ENCODE measurements around the gene GDF10.
A peak's percentile ranks its signal among the peaks of the same experiment; 100 is the strongest.

GDF10 gene, protein sequence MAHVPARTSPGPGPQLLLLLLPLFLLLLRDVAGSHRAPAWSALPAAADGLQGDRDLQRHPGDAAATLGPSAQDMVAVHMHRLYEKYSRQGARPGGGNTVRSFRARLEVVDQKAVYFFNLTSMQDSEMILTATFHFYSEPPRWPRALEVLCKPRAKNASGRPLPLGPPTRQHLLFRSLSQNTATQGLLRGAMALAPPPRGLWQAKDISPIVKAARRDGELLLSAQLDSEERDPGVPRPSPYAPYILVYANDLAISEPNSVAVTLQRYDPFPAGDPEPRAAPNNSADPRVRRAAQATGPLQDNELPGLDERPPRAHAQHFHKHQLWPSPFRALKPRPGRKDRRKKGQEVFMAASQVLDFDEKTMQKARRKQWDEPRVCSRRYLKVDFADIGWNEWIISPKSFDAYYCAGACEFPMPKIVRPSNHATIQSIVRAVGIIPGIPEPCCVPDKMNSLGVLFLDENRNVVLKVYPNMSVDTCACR

DNA sequence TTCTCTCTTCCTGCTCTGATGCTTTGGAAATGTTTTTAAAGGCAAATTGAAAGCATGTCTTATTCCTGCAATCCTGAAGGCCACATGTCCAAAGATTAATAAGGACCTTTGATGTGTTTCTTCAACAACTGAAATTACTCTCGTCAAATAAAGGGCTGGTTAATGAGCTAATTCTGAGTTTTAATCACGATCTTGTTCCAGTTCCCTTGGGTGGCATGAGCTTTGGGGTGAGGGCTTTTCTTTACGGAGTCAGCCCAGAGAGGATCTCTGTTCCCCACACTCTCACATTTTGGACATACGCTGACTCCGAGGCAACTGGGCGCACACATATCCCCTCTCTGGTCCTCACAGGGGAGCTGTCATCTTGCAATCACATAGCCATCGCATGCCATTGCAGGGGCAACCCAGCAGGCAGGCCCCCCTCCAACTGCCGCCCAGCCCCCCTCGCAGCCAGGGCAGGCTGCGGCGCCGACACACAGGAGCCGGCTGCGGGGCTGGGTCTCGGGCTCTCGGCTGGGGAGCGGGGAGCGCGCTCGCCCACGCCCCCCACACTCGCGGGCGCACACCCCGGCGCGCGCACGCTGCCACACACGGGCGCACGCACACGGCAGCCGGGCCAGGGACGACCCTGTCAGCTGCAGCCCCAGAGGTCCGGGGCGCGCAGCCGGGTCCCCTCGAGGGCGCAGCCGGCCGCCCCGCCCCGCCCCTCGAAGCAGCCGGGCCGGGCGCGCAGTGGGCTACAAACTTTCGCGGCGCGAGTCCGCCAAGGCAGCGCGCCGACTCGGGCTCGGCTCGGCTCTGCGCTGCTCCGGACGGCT lies at the start of gene GDF10:
GDF10 (plus strand) TSS at position 587 of the 818 bp plus-strand sequence. CDS start 455 bp downstream, outside the sequence.
- DNase-seq = peak; percentile 19

DNA sequence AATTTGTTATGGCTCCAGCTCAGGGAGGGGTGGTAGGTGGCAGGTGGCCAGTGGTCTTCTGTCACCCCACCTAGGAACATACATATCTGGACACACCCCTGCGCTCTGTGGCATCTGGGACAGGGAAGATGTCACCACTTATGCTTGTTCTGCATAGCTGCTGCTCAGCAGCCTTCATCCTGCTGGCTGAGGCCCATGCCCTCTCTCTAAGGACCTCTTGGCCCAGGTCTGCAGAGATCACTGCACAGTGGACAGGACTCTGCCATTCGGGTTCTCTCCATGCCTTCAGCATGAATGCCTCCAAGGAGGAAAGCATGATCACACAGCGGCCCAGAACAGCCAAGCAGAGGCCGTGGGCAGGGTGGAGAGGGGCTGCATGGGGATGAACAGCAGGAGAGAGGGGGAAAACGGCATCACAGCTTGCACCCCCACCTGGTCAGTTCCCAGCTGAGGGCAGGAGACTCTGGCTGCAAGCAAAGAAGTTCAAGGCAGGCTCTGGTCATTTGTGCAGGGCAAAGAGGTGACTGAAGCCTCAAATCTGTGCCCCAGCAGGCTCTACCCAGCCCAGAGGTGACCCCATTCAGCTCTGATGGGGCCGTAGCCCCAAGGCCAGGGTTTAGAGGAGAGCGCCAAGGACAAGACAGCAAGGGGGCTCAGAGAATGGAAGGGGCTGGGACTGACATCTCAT lies 47.8 kb upstream of the GDF10 start:
- no peak for DNase-seq

DNA sequence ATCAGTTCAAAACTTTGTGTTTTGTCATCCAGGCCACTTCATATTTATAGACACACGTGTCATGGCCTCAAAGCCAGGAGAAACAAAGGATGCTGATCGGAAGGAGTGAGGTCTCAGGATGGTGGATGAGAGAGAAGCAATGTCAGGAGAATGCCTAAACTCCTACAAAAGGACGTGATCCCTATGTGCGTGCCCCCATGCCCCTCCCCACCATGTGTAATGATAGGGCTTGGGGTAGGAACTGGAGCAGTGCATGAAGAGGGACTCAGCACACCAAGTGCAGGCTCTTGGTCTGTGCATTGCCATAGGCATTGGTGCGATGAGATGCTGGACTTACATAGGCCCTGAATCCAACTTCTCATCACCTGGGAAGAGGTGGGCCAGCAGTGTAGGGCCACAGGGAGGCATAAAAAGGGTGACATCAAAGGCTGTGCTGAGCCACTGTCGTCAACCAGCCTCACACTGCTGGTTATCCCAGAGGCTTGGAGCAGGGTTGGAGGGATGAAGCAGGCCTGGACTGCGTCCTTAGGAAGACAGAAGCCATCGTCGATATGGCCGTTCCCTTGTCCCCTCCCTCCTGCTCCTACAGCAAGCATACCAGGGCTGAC lies 46.9 kb upstream of the GDF10 start:
- DNase-seq = no peak

DNA sequence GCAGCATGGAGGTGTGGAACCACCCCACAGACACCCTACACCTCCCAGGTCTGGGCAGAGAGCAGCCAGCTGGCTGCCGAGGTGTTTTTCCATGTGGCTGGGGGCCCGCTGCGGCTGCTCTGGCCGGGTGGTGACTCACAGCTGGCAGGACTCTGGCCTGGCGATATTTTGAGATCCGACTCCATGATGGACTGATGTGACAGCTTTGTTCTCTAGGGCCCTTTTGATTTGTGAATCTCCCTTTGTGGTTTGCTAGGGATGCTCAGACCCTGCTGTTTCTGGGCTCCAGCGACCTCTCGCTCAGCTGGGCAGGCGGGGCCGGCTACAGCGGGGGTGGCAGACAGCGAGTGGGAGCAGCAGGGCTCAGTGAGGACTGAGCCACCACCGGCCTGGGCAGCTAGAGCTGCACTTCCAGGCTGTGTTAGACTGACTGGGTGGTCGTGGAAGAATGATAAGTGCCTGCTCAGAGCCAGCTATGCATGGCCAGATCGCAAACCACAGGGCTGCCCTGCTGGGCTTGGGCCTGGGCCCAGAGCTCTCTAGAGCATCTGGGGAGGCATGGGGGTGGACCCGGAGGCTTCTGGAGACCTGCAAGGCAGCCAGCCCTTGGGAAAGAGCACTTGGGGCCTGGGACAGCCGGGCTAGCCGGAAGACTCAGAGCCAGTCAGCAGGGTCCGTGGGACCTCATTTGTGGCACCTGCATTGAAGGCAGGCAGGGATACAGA lies 46.2 kb upstream of the GDF10 start:
- DNase-seq = no peak

DNA sequence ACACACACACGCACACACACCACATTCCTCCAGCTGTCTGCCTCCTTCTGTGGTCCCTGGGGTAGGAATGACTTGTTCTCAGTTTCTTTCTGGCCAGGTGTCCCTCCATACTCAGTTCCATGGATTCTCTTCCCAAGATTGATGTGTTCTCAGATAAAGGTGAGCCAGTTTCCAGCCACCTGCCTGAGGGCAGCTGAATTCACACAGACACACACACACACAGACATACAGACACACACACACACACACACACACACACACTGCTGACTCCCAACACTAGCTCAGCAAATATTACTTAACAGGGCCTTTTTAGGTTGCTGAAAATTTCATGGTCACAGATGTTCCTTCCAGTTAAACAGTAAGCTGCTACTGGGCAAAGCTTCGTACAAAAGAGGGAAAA lies 45.4 kb upstream of the GDF10 start:
- no peak for DNase-seq

DNA sequence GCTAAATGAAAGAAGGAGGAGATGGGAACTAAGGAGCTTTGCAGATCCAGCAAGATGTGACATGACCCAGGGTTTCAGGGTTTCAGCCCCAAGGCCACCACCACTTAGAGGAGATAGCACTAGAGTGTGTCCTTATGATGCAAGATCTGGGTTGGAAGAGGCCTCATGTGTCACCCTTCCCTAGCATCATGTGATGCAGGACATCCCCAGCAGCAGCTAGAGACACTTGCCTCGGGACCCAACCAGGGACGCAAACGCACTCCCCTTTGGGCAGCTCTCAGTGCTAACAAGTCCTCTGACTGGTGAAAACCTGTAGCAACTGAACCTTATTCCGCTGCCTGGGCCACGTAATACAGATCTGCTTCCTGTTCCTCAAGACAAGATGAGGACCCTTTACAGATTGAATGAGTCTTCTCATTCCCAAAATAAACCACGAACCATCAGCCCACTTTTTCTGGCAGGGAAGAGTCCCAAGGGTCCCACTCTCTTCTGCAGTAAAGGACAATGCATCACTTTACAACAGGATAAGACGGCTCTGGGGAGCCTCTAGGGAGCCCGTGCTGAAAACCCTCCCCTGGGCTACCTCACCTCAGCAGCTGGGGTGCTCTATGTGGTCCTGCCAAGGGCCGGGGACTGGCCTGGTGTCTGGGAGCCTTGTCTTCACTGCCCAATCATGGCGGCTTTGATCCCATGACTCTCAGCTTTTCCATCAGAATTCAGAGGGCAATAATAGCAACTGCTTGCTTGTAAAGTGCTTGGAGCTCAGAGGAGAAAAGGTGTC lies 44.8 kb upstream of the GDF10 start:
- DNase-seq = no peak

DNA sequence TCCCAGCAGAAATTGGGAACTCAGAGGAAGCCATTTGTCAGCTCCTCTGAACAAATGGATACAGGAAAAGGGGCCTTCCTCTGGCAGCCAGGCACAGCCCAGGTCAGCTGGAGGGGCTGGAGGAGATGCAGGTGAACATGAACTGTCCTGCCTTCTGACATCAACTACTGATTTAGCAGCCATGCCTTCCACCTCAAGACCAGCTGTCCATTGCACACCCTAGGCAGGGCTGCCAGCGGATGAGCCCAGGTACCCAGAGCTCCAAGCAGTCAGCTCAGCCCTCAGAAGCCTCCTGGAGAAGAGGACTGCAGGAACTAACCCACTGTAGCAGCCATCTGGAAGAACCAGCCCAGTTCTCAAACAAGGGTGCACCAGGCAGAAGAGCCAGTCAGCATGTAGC lies 44.1 kb upstream of the GDF10 start:
- DNase-seq = no peak

DNA sequence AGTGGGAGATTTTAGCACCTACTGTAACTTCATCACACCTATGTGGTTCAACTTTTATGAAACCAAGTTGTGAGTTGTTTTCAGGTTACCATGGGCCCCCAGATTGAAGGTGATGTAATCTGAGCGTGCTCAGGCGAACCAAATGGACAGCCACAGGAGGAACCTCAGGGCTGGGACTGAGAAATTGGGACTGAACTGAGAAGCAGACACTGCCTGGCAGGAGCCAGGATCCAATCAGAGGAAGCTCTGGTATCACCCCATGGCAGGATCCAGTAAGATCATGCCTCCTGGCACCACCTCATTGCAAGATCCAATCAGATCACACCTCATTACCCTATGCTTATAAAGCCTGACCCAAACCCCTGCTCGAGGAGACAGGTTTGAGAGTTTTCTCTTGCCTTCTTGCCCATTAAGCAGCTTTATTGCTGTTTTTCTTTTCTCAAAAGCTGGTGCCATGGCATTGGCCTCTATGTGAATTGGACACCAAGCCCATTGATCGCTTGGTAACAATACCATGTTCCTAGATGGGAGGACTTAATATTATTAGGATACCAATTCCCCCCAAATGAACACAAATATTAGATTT lies 43.2 kb upstream of the GDF10 start:
- DNase-seq = peak; percentile 19

DNA sequence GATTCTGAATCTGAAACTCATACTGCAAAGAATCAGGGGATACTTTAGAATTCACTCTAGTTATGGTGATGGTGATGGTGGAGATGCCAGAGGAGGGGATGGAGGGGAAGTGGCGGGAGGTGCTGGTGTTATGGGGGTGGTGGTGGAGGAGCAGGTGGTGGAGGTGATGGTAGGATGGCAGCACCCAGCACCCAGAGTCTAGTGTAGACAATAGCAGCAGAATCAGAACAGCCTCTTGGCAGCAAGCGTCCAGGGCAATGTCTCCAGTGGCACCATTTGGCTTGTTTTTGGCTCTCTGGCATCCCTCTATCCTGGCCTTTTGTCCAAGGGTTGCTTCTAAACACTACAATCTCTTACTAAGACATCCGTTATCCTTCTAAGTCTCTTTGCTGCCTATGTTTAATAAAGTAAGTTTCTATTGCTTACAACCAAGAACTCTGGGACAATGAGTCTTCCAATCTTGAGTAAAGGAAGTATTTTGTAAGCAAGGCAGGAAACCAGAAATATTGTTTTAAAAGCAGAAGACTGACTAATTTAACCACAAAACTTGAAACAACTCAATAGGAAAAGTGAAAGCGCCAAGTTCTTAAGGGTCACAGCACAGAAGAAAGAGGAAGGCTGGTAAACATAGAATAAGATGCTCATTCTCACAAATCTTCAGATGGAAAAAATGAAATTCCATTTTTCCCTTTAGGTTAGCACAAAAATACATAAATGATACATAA lies 42.4 kb upstream of the GDF10 start:
- DNase-seq = no peak

DNA sequence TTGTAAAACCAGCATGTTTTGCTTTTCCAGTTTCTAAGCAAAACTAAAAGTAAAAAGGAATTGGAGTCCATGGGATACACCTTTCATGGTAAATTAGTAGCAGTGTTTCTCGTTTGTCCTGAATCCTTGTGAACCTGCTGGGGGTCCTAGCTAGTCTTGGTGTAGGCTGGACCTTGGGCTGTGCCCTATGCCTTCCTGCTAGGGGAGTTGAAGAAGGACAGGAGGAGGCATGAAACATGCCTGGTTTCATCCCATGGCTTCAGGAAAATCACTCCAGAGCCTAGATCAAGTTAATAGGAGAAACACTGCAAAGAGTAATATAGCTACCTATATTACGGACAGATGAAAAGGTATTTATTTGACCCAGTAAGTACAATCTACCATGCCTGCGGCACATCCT lies 41.1 kb upstream of the GDF10 start:
- no peak for DNase-seq

DNA sequence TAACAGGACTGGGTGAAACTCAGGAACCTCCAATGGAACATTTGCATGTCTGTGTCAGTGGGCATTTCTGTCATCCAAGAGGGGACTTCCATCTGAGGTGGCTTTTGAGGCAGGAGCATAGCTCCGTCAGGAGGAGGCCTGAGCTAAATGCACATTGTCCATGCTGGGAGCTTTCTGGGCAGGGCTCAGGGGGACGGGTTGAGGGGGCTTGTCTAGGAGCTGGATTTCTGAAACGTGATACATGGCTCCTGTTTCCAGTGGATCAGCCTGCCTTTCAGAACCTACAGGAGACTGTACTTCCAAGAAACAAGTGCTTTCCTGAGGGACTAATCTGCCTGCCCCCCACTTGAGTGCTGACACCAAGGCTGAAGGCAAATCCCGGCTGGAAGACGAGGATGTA lies 40.5 kb upstream of the GDF10 start:
- DNase-seq = no peak

DNA sequence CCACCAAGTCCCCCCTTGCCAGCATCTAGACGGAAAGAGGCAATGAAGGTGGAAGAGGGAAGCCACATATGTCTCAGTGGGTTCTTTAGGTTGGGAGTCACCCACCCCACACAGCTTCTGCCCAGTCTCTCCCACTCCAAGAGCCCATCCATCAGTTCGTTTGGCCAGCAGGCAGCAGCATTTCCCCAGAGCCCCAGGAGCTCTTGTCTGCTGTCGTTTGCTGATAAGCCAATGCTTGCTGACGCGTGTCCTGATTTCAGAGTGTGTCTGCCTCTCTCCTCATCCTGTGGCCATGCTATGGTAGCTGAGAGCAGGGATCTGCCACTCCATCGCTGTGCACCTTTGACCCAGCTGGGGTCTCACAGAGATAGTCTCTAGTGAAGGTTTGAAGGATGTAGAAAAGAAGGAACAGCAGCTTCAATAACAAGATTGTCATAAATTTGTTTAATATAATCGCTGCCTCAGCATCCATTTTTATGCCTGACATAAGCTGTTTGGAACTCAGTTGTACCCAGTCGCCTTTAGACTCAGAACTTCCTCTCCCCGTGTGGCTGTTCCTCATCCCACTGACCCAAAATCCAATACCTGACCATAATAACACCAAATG lies 39.4 kb upstream of the GDF10 start:
- DNase-seq = no peak

DNA sequence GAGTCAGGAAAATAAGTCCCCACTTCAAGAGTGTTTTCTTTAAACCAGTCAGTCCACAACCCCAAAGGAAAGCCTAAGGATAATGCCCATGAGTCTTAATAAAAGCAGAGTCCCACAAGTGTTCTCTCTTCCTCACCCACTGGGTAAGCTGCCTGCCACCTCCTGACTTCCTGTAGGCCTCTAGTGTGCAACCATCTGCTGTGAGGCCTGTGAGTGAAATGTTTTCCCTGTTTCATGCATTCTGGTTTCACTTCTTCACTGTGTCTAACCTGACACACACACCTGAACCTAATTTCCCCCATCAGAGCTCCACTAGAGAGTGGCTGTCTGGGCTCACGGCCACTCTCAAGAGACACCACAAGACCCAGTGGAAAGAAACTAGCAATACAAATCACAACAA lies 38.9 kb upstream of the GDF10 start:
- DNase-seq = peak; percentile 46

DNA sequence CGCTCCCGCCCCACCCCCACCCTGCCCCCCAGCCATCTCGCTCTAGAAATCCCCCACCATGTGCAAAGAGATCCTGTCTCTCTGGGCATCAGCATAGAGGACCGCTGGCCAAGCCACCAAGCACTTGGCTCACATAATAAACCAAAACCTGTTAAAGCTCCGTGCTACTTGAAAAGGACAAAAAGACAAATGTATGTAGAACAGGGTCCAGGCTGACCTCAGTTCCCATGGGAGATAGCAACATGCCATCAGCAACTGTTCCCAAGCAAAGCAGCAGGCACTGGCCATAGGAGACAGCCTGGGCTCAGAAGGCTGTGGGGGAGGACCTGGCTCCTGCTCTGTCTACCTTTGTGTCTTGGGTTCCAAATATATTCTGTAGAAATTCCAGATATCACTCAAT lies 38.4 kb upstream of the GDF10 start:
- no peak for DNase-seq

DNA sequence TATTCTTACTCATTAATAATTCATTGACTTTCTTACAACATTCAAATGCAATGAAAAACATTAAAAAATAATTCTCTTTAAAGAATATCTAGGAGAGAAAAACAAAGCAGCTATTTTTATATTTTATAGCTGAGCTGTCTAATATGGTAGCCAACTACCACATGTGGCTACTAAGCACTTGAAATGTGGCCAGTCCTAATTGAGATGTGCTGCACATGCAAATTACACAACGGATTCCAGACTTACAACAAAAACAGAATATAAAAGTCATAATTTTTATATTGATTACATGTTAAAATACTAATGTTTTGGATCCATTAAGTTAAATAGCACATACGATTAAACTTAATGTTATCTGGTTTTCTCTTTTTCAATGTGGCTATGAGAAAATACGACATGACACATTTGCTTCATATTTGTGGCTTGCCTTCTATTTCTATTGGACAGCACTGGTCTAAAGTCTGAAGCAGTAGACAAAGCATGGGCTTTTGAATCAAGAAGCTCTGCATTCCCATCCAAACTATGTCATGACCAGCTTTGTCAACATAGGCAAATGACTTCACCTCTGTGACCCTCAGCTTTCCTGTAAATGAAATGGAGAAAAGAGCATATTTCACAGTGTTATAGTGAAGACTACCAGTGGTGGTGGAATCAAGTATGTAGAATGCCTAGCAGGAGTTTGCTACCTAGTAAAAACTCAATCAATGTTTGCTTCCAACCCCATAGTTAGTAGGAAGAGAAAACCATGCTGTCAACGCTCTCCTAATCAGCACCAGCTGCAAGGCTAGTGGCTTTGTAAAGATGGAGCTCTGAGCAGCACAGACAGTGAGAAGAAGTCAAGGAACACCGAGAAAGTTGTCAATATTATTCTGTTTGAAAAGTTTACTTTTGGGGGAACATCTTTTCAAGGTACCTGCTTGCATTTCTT lies 37.1 kb upstream of the GDF10 start:
- no peak for DNase-seq

DNA sequence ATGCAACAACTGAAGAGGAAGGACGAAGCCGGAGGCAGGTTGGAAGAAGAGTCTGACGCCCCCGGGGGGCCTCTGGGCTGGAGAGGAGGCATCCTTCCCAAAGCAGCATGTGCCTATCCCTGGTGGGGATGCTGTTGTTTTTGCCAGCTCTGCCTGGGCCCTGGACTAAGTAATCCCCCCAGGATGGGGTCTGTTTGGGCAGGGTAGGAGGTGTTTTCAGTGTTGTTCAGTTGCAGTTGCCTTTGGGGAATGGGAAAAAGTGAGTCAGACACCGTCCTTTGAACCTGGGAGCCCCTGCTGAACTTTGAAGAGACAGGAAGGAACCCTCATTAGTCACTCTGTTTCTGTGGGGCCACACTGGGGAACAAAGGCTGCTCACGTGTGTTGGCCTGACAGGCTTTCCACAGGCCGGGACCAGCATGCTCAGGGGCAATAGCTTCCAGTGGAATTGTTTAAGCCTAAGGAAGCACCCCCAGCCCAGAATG lies 35.2 kb upstream of the GDF10 start:
- DNase-seq = peak; percentile 73

DNA sequence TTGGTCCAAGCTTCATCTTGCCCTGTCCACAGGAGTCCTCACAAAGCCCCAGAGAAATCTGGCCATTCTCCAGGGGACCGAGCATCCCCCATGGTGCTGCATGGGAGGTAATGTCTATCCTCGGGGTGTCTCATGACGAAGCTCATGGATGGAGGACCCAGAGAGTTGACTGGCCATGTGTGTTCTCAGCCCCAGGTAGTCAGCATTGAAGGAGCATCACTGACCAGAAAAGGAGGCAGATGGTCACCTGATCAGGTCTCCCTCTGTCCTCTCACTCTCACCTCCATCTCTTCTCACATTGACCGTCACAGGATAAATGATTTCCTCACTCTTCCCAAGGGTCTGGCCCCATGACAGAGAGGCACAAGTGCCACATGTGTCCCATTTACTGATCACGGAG lies 33.4 kb upstream of the GDF10 start:
- no peak for DNase-seq

DNA sequence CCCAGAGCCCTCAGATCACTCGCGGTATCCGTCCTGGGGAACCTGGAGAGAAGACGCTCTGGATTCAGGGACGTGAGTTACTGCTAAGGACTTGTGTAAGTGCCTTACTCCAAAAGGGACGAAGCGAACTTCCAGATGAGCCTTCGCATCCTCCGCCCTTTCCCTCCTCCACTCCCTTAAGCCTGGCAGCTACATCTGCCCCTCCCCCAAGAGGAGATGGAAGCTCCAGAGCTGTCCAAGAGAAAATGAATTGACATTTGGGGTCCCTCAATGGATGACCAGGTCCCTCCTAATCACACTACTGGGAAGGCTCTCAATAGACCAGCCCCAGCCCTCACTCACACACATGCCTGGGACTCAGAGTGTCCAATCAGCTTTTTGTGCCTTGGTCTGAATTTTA lies 31.3 kb upstream of the GDF10 start:
- no peak for DNase-seq

DNA sequence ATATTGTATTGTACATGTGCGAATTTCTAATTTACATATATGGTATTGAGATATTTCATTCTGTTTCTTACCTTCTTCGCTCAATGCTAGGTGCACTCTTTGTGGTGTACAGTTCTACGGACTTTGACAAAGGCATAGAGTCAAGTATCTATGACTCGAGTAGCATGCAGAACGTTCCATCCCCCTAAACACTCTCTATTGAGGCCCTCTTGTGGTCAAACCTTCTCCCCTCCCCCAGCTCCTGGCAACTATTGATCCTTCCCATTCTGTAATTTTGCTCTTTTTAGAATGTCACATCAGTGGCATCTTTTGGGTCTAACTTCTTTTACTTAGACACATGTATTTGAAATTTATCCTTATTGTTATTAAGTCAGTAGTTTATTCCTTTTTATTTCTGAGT lies 30.7 kb upstream of the GDF10 start:
- DNase-seq = no peak
